Measurements from ENCODE around the gene CPNE5.

GRCh38 chr6:36745283-36745682, 94.0 kb downstream of the CPNE5 start:
- TF ChIP-seq CTCF (conservative IDR thresholded peaks at IDR 0.05 in 1 of 2, IDR thresholded peaks at IDR 0.05 in 1 of 2; ENCODE audit: low read depth in 1 of 2, low read length in 2 of 2) (no peak), EZH2 (IDR thresholded peaks at IDR 0.05; ENCODE audit: low read length, missing control alignments) (no peak)
